GM19351 (cell line): ENCODE data around the gene CADPS2.

Experiments used
- ATAC-seq: cut with Tn5 transposase; IDR thresholded peaks from one replicate; pipeline ENCODE4 v1.9.1; 2021; ENCODE audit warnings: mild to moderate bottlenecking, moderate library complexity; ENCODE audit not compliant: unreplicated experiment

The CADPS2 gene

DNA sequence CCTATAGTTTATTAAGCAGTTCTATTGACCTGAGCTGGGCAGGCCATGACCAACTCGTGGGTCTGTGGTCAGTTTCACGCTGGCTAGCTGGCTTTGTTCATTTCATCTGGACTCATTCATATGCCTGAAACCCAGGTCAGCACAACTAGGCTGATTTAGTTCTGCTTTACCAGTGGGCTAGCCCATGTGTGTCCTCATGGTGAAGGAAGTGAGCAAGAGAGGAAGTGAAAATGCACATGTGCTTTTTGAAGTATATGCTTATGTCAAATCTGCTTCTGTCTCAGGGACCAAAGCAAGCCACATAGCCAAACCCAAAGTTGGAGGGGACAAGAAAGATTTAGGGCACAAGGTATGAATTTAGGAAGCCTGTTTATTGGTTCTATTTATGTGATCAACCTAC, 341.8 kb downstream of the CADPS2 start:
- ATAC-seq, result peak; percentile 98

- ATAC-seq, result no peak
Observed at GRCh38 chr7:122543891-122544290, 342.4 kb downstream of the CADPS2 start.

DNA sequence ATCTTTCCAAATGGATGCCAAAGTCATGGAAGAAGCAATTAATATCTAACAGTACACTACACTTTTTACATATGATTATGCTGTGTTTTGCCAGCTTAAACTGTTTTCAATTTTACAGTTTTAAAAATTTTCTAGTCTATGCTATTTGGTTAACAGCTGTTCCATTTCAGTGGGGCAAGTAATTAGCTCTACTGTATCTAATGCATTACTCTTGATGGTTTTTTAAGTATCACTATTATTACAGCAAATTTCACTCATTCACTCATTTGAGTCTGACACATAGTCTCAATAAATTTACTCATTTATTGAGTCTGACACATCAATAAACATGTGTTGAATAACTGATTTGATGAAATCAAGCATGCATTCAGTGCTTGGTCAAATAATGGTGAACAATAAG, 343.1 kb downstream of the CADPS2 start:
- no peak for ATAC-seq

GRCh38 chr7:122535086-122535485, 351.2 kb downstream of the CADPS2 start:
- no peak for ATAC-seq

DNA sequence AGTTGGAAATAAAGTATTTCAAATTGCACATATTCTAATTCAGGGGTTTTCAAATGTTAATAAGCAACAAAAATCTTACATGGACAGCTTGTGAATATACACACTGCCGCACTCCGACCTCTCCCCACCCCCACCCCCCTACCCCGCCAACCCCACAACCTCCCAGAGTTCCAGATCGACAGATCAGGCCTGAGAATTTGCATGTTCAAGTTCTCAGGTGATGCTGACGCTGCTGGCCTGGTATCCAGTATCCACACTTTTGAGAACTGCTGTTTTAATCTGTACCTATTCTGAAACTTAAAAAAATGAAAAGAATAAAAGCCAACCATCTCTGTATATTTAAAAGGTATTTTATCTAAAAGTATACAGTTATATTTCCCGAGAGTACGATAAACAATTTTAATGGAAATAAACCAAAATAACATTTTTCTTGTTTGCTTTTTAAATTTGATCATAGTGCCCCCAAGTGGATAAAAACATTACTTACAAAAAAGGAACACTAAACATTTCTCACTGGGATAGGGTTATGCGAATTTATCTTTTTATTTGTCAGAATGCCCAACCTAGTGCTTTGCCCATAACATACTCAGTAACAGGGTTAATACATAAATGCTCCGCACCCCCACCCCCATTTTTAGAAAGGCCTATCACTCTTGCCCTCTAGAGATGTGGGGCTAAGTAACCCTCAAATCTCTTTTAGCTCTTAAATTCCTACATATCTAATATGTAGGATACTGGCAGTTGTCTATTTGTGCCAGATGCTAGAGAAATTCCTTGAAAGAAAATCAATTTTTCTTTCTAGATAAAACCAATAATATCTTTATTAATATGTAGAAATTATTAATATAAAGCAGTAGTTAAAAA, 353.6 kb downstream of the CADPS2 start:
- ATAC-seq, result no peak

DNA sequence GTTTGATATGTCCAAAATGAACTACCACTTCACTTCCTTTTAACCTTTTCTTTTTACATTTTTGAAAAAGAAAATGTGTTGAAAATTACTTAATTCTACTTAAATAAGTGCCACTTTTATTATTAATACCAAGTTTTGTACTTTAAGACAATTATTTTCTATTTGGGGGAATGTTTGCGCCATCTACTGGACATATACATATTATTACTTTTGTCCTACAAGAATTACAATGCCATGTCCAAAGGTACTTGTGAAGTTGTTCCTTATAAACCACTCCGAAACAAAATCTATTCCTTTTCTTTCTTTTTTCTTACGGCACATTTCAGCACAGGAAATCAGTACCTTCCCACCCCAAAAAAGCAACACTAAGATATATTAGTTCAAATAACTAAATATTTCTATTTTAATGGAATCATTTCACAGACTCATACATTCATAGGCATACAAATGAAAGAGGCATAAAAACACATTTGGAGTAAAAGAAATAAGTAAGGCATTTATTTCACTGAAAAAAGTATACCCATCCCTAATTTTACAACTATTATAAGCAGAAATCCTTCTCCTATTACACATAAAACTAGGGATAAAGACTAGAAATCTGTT, 357.3 kb downstream of the CADPS2 start:
- peak; percentile 64 for ATAC-seq

- ATAC-seq, result no peak
Observed at GRCh38 chr7:122525355-122525754, 360.9 kb downstream of the CADPS2 start.

DNA sequence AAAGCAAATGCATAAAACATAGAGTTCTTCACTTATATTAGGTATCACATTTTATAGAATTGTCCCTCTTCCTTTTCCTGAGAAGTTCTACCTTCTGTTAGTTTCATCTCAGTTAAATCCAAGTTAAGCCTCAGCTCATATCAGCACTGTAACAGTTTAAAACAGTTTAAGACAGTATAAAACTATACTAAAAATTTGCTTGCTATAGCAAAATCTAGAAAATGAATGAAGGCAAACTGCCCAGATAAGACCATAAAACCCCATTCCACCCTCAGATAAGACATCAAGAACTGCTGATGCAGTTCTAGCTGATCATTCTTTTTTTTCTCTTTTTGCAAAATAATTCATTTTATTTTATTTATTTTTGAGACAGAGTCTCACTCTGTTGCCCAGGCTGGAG, 364.5 kb downstream of the CADPS2 start:
- no peak for ATAC-seq

- ATAC-seq, result no peak
Observed at GRCh38 chr7:122520971-122521555, 365.2 kb downstream of the CADPS2 start.

GRCh38 chr7:122518488-122518887, 367.8 kb downstream of the CADPS2 start:
- no peak for ATAC-seq

- ATAC-seq, result no peak
Observed at GRCh38 chr7:122517576-122517975, 368.7 kb downstream of the CADPS2 start.

DNA sequence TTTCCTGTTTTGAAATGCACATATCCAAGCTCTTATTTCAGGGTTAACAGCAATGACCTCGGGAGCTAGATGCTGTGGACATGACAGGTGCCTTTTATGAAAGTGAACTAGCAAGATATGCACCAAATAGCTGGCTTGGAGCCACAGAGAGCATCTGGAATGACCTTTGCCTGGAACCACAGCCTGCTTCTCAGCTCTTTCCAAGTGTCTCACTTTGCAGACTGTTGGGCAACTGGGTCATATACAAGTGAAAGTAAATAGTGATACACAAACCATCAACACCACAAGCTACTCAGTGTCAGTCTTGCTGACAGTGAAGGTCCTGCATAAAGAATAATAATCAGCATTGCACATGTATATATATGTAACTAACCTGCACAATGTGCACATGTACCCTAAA, 370.9 kb downstream of the CADPS2 start:
- no peak for ATAC-seq

GRCh38 chr7:122511268-122511667, 375.0 kb downstream of the CADPS2 start:
- ATAC-seq, result no peak

DNA sequence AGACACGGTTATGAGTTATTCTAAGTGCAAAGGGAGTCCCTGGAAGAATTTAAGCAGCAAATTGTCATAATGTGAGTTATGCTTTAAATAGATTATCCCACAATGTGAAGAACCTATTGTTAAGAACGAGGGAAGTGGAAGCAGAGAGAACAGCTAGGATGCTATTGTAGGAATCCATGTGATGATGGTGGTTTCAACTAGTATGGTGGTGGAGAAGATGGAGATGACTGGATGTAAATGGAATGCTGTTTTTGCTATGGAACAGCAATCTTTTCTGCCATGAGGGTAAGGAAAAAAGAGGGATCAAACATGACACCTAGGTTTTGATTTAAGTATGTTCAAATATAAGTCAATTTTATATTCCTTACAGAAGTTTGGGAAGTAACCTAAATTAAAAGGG, 378.7 kb downstream of the CADPS2 start:
- no peak for ATAC-seq

DNA sequence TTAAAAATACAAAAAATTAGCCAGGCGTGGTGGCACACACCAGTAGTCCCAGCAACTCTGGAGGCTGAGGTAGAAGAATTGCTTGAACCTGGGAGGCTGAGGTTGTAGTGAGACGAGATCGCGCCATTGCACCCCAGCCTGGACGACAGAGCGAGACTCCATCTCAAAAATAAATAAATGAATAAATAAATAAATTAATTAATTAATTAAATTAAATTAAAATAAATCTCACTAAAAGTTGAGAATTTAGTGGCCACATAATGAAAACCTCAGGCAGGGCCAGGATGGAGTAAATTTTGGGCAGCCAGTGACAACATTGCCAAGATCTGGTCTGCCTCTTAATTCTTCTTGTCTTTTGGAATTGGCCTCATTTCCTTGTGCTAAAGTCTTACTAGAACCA, 394.3 kb downstream of the CADPS2 start:
- ATAC-seq, result no peak

GRCh38 chr7:122488241-122488640, 398.0 kb downstream of the CADPS2 start:
- no peak for ATAC-seq

DNA sequence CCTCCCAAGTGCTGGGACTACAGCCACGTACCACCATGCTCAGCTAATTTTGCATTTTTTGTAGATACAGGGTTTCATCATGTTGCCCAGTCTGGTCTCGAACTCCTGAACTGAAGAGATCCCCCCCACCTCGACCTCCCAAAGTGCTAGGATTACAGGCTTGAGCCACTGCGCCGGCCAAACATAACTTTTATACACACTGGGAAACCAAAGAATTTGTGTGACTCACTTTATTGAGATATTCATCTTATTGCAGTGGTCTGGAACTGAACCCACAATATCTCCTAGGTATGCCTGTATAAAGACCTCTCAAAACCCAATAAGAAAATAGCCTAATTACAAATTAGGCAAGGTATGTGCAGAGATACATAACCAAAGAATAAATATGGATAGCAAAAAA, 399.1 kb downstream of the CADPS2 start:
- no peak for ATAC-seq

GRCh38 chr7:122485856-122486255, 400.4 kb downstream of the CADPS2 start:
- no peak for ATAC-seq

DNA sequence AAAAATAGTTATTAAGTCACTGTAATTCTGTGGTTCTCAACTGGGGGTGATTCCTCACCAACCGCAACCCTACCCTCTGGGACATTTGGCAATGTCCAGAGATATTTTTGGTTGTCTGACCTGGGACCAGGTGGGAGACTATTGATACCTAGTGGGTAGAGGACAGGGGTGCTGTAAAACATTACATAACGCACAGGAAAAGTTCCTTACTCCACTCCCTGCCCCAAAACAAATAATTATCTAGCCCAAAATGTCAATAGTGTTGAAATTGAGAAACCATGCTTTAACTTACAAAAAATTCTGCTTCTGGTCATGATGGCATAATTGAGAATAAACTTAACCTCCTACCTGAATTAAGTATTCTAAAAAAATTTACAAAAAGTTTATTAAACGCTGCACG, 404.0 kb downstream of the CADPS2 start:
- ATAC-seq, result no peak

GRCh38 chr7:122470859-122471258, 415.4 kb downstream of the CADPS2 start:
- no peak for ATAC-seq

GRCh38 chr7:122468945-122469344, 417.3 kb downstream of the CADPS2 start:
- ATAC-seq, result no peak
